GM21723 (cell line): ENCODE data around the gene ARHGEF19.

Experiments
- ATAC-seq: cut with Tn5 transposase; IDR thresholded peaks from one replicate; pipeline ENCODE4 v1.9.1; 2021; ENCODE audit warnings: mild to moderate bottlenecking, moderate library complexity; ENCODE audit not compliant: unreplicated experiment

ARHGEF19 gene

DNA sequence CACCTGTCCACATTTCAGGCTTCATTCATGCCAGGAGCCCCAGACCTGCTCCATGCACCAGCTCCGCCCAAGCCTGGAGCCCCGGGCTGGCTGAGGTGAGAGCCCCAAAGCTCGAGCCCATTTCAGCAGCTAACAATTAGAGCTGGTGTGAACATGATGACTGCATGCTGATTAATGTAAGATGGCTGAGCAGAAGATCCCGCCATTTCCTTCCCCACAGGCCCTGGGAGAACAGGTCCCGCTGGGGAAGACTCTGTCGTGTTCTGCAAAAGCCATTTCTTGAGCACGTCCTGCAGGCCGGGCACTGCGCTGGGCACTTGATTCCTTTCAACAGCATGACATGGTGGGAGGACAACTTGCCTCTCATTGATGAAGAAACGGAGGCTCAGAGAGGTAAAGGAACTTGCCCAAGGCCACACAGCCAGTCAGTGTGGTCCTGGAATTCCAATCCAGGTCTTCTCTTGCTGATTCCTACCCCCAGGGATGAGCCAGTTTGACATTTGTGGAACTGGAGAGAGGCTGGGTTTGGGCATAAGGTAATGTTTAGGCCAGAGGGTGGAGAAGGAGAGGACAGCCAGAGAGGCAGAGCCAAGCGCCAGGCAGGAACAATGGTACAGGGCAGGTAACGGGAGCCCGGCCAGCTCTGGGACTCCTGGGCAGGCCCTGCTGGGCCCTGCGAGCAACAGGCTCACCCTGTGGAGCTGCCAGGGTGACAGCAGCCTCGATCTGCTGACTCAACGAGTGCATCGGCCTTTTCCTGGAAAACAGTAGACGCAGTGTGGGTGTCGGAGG lies 28.5 kb downstream of the ARHGEF19 start:
- no peak for ATAC-seq

- no peak for ATAC-seq
Observed at GRCh38 chr1:16183179-16183578, 29.3 kb downstream of the ARHGEF19 start.

DNA sequence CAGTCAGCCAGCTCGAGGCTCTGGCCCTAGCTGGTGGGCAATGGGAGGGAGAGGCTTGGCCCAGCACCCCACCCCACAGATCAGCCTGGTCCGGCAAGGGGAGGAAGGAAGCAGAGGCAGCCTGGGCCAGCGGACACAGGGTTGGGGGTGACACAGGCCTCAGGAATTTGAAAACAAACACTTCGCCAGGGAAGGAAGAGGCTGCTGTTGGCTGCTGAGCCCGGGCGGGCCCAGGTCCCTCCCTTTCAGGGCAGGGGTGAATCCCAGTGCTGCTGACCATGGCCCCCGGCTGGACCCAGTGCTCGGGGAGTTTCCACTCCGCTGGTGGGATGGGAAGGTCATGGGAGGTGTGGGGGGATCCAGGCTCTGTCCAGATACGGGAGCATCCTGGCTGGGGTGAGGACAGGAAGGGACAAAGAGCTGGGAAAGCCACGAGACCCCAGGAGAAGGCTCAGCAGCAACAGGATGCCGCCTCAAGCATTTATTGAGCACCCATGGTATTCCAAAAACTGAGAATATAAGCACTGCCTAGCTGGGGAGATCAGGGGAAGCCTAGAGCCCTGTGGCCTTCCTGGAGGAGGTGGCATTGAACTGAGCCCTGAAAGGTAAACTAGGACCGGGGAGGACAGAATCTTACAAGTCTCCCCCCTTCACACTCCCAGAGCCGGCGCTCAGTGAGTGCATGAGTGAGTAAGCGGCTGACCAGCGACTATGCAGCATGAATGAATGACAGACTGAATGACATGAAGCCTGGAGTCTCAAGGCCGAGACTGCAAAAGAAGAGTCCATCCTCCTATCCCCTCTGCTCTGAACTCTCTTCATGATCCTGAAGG lies 30.3 kb downstream of the ARHGEF19 start:
- ATAC-seq: no peak

GRCh38 chr1:16180291-16180824 lies 32.1 kb downstream of the ARHGEF19 start:
- ATAC-seq: no peak

DNA sequence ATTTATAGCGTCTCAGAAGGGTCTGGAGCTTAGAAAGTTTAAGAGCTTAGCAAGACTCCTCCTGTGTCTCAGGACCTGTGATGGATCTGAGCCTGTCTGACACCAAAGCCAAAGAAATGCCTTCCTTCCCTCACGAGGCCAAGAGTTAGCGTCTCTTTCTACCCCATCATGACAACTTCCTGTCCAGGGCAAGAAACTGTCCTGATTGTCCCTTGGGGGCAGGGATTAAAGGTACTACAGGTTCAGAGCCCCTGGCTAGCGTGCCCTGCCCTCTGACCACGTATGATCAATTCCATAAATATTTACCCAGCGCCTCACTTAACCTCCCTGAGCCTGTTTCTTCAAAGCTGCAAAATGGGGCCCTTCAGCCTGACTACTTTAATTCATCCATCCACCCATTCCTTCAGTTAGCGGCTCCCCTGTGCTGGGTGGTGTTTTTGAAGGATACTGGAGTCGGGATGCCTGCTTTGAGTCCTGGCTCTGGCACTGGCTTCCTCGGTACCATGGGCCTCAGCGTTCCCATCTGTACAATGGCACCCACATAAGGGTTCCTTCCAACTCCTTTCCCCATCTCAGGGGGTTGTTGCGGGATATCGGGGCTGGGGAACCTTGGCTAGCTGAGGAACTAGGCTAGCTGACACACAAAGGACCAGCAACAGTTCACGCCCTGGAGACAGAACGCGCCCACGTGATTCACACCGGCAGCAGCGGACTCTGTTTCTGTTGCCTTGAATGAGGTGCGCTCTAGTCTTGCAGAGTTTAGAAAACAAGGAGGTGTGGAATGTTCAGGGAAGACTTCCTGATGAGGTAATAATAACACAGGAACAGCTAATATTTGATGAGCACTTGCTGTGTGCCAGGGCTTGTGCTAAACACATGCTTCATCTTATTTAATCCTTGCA lies 33.6 kb downstream of the ARHGEF19 start:
- no peak for ATAC-seq

- no peak for ATAC-seq
Observed at GRCh38 chr1:16177306-16177705, 35.1 kb downstream of the ARHGEF19 start.

- no peak for ATAC-seq
Observed at GRCh38 chr1:16176653-16177052, 35.8 kb downstream of the ARHGEF19 start.

- no peak for ATAC-seq
Observed at GRCh38 chr1:16175610-16176553, 36.6 kb downstream of the ARHGEF19 start.

DNA sequence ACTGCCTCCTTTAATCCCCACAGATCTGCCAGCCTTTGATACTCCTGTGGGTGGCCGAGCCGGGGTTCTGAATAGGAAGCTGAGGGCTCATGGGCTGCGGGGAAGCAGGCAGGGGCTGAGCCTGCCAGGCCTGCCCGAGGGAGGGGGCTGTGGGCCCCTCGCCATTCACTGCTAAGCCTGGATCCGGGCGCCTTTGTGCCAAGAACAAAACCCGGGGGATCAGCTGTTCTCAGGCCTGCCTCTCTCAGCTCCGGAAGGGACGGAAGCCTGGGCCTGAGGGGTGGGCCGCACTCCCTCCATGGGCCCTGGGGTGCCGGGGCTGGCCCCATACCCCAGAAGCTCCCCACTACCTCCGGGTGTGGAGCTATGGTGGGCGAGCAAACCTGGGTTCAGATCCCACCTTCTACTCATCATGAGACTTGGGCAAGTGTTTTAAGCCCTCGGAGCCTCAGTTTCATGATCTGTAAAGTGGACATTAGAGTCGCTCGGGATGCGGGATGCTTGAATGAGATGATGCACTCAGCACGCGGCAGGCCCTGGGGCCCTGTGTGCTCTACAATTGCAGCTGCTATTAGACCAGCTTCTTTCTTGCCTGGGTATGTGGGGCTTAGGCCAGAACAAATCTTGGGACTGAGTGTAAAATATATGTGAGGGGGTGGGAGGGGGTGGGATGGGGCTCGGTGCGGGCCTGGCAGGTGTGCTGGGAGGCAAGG lies 37.4 kb downstream of the ARHGEF19 start:
- no peak for ATAC-seq

- no peak for ATAC-seq
Observed at GRCh38 chr1:16174261-16174868, 38.1 kb downstream of the ARHGEF19 start.

DNA sequence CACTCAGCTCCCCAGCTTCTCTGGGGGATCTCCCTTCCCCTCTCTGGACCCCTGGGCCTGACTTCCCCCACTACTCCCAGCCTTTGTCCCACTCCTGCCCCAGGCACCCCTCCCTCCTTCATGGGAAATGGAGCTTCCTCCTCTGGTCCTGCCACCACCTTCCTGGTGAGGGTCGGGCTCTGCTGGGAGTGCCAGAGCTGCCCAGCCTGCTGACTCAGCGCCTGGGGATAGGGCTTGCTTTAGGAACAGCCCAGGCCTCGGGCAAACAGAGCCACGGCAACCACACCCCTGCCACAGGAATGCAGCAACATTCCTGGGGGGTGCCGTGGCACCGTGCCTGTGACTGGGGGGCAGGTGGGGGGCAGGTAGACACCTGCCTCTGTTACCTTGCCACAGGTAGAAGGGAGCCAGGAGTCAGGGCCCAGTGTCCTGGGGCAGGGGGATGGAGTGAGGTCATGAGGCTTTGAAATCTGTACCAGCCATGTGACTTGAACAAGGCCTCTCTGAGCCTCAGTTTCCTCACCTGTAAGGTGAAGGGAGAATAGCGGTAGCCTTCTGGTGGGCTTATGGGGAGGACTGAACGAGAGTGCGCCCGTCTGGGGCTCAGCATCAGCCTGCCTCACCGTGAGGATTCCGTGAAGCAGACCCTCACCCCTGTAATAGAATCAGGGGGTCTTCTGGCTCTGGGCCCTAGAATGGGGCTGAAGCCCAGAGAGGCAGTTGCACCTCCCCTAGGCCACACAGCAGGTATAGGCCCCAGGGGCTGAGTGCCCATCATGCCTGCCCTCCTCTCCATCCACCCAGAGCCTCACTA lies 38.8 kb downstream of the ARHGEF19 start:
- ATAC-seq: no peak

- ATAC-seq: no peak
Observed at GRCh38 chr1:16172964-16173446, 39.4 kb downstream of the ARHGEF19 start.

DNA sequence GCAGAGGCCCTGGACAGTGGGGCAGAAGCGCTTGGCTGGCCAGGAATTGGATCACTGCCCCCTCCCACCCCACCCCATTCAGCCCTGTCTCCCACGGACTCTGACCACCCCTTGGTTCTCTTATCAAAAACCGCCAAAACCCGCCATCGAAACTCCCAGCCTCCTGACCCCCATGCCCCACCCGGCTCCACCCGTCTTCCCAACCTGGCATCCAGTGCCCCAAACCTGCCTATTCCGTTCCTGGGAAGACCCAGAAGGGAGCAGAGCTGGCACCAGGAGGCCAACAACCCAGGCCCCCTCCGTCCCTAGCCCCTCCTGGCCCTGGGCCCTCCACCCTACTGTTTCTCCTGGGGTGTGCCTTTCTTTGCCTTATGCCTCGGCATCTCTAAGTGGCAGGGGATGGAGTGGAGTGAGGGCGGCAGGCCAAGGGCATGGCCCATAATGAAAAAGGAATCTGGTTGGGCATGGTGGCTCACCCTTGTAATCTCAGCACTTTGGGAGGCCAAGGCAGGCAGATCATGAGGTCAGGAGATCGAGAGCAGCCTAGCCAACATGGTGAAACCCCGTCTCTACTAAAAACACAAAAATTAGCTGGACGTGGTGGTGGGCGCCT lies 40.1 kb downstream of the ARHGEF19 start:
- no peak for ATAC-seq

- ATAC-seq: no peak
Observed at GRCh38 chr1:16171314-16172151, 40.9 kb downstream of the ARHGEF19 start.

- ATAC-seq: no peak
Observed at GRCh38 chr1:16170283-16170673, 42.2 kb downstream of the ARHGEF19 start.

DNA sequence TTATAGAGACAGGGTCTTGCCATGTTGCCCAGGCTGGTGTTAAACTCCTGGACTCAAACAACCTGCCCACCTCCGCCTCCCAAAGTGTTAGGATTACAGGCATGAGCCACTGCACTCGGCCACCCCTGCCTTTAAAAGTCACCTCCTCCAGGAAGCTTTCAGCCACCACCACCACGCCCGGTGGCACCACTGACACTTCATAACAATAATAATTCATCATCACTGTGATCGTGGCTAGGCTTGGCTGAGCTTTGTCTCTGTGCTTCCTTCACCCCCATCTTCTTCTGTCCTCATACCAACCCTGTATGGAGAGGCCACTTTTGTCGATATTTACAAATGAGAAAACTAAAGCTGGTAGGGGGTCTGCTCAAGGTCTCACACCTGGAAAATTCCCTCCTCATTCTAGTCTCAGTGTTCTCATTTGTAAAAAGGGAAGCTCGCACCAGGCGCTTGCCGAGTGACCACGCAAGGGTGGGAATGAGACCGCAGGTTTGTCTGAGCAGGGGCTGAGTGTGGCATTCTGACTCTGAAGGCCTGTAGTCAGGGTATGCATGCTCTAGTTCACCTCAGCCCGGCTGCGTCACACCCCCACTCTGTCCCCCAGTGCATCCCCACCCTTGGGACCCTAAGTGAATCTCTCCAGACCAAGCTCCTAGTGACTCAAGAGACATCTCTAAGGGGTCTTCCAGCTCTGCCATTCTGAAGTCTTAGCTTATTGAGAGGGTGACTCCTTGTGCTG lies 43.7 kb downstream of the ARHGEF19 start:
- no peak for ATAC-seq
